ENCODE measurements around the gene ZNF358.

ZNF358 gene

DNA sequence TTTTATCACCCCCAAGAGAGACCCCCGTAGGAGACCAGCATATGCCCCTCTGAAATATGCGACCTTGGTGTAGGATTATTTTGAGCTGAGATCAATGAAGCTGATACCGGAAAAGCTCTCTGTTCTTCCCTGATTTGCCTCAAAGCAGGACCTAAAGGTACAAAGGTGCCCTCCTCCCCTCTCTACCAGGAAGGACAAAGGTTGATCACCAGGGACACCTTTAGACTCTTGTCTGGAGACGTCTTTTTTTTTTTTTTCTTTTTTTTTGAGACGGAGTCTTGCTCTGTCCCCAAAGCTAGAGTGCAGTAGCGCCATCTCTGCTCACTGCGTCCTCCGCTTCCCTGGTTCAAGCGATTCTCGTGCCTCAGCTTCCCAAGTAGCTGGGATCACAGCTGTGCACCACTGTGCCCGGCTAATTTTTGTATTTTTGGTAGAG, 26.3 kb upstream of the ZNF358 start:
- DNase-seq: no peak

DNA sequence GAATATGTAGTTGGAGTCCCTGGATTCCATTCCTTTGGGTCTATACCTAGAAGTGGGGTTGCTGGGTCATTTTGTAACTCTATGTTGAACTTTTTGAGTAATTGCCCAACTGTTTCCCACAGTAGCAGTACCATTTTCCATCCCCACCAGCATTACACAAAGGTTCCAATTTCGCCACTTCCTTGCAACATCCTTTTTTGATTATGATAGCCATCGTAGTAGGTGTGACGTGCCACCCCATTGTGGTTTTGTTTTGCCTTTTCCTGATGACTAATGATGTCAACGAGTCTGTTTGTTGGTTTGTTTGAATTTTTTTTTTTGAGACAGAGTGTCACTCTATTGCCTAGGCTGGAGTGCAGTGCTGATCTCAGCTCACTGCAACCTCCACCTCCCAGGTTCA, 23.8 kb upstream of the ZNF358 start:
- no peak for DNase-seq

DNA sequence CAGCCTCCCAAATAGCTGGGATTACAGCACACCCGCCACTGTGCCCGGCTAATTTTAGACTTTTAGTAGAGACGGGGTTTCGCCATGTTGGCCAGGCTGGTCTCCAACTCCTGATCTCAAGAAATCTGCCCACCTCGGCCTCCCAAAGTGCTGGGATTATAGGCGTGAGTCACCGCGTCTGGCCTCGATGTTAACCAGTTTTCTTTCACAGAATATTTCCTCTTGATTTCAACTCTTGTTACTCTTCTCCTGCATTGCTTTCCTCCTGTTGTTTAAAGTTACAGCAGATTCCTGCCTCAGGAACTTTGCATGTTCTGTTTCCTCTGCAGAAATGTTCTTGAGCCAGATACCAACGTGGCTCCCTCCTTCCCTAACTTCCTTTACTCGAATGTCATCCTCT, 23.3 kb upstream of the ZNF358 start:
- no peak for DNase-seq

DNA sequence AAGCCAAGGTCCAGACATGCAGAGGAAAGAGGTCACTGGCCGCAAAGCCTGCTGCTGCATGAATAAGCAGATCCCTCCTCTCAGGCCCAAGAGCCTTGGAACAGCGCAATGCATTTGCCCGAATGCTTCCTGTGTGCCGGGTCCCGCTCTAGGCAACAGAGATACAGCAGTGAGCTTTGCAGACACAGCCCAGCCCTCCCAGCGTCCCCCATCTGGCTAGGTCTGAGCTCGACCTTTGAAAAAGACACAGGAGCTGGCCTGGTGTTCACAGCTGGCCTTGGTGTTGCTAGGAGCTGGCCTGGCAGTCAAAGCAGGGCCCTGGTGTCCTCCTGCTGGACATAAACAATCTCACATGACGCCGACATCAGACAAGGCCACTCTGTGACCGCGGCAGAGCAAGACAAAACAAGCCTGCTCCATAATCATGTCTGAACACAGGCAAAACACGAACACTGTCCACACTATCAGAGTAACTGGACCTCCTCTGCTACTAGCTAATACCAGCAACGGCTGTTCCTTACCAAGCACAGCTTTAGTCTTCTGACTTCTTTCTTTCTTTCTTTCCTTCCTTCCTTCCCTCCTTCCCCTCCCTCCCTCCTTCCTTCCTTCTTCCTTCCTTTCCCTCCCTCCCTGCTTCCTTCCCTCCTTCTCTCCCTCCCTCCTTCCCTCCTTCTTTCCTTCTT, 21.3 kb upstream of the ZNF358 start:
- DNase-seq: no peak

DNA sequence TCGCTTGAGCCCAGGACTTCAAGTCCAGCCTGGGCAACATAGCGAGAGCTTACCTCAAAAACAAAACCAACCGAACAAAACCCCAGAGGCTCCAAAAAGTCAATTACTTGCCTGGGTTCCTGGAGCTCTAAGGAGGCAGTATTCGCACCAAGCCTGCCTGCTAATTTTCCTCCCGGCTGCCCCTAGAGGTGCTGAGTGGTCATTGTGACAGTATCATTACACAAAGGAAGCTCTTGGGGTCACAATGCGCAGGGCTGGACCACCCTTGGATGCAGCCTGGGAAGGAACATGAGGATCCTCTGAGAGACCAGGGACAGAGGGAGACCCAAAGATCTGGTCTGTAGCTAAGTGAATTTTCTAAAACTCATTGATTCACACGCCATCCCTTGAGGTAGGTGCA, 18.6 kb upstream of the ZNF358 start:
- peak; percentile 48 for DNase-seq

DNA sequence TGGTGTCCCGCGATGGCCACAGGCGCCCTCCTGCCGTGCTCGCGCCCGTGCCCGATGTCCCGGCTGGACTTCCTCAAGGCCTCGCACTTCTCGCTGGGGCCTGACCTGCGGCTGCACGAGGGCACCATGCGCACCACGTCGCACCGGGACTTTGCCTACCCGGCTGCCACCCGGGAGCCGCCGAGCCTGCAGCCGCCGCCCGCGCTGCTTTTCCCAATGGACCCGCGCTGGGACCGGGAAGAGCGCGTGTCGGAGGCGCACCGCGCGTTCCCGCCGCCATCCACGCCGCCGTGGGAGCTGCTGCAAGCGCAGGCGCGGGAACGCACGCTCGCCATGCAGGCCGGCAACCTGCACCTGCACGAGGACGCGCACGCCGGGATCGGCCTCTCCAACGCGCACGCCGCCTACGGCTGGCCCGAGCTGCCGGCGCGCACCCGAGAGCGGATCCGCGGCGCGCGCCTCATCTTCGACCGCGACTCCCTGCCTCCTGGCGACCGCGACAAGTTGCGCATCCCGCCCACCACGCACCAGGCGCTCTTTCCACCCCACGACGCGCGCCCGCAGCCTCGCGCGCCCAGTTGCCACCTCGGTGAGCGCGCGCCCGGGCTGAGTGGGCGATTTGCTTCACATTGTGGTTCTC, 15.0 kb upstream of the ZNF358 start:
- DNase-seq: peak; percentile 85

DNA sequence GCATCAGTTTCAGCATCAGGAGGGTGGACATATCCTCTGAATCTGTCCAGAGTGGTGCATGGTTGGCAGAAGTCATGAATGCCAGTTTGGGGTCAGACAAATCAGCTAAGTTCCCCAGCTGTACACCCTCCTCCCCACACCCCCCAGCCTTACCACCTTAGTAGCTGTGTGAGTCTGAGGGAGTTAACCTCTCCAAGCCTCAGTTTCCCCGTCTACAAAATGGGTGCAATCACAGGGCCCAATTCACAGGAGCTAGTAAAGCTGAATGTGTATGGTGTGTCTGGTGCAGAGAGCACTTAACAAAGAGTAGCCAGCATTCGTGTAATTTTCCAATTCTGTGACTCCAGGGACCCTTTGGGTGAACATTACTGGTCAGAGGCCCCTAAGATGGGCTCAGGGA, 13.4 kb upstream of the ZNF358 start:
- DNase-seq: no peak

DNA sequence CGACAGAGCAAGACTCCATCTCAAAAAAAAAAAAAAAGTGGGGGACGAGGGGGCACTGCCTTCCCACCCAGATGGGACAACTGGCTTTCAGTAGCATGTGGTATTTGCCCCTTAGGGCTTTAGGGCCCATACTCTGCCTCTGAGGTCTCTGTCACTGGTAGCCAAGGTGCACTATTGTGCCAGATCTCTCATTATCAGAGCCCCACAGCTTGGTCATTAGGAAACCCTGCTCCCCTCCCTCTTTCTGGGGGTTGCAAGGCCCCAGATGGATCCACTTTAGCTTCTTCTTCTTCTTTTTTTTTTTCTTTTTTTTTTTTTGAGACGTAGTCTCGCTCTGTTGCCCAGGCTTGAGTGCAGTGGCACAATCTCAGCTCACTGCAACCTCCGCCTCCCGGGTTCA, 11.2 kb upstream of the ZNF358 start:
- DNase-seq: no peak

DNA sequence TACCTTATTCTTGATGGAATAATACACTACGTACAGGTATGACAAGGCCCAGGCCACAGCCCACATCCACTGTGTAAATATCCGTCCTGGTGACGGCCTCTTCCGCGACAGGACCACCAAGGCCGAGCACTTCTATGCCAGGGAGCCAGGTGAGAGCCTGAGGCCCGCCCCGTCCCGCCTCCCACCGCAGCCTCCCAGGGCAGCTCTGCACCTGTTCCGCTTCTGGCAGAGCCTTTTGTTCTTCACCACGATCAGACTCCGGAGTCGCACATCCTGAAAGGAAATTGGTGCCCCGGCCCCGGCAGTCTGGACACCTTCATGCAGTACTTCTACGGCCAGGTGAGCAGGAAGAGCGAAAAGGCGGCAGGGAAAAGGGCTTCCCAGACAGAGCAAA, 10.6 kb upstream of the ZNF358 start:
- DNase-seq: no peak

DNA sequence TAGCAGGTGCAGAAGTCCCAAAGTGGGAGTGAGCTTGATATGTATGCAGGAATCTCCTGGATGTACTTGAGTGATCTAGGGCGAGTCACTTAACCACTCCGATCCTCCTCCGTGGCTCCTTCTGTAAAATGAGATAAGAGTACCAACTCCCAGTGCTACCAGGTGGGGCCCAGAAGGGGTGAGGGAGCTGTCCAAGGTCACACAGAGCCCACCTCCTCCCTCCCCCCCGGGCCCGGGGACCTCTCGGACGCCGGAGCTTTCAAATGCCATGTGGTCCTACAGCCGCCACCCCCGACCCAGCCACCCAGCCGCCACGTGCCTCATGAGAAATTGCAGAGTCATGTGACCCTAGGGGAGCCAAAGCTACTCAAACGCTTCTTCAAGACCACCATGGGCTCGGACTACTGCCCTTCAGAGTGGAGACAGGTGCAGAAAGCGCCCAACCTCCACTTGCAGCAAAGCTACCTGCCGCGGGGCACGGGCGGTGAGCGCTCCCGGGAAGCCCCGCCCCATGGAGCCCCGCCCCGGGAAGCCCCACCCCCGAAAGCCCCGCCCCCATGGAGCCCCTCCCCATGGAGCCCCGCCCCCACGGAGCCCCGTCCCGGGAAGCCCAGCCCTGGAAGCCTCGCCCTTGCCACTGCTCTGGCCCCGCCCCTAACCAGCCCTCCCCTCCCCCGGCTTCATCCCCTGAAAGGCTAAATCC, 10.1 kb upstream of the ZNF358 start:
- DNase-seq: peak; percentile 79

DNA sequence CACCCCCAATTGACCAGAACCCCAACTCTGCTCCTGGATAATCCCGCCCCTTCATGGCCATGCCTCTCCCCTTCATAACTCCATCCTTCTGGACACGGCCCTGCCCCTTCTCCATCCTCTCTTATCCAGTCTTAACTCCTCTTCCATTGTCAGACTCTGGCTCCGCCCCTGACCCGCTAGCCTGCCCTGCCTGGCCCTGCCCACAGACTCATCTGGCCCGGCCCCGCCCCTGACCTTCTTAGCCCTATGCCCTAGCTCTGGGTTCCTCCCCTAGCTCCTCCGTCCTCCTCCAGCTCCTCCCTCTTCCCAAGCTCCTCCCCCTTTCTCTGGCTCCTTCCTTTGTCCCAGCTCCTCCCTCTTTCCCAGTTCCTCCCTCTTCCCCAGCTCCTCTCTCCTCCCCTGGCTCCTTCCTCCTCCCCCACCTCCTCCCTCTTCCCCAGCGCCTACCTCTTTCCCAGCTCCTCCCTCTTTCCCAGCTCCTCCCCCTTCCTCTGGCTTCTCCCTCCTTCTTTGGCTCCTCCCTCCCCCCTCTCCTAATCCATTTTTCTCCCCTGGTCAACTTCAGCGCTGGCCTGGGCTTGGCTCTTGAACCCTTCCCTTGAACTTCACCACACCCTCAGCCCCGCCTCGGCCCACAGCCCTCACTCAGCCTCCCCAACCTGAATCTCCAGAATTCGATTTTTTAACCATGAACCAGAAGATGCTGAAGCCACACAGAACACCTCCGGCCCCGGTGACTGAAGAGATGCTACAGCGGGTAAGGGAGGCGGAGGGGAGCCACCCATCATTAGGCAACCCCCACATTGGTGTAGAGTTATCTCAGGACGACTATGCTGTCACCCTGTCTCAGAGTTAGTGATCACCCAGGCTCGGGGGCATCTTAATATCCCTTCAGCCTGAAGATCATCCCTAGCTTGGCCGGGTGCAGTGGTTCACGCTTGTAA, 9.2 kb upstream of the ZNF358 start:
- DNase-seq: peak; percentile 99

DNA sequence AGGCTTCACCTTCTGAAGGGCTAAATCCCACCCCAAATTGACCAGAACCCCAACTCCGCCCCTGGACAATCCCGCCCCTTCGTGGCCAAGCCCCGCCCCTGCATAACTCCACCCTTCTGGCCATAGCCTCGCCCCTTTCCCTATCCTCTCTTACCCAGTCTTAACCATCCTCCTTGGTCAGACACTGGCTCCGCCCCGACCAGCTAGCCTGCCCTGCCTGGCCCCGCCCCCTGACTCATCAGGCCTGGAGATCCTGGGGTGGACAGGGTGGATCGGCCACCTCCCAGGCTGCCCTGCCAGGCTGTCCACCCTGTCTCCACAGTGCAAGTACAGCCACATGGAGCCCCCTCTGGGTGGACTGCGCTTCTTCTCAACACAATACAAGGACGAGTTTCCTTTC, 8.0 kb upstream of the ZNF358 start:
- peak; percentile 88 for DNase-seq

DNA sequence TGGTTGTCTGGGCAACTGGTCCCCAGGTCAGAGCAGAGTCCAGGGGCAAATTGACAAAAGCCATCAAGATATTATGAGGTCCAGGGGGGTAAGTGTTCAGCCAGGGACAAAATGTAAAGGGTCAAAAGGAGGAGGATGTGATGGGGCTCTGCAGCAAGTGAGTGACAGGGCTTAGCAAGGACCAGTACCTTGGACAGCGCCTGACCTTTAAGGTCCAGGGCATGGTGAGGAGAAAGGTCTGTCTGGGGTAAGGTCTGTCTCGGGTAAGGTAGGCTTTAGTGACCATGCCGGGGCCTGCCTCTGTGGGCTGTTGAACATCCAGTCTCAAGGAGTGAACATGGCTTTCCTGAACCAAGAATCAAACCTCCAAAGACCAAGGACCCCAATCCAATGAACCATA, 6.3 kb upstream of the ZNF358 start:
- no peak for DNase-seq

DNA sequence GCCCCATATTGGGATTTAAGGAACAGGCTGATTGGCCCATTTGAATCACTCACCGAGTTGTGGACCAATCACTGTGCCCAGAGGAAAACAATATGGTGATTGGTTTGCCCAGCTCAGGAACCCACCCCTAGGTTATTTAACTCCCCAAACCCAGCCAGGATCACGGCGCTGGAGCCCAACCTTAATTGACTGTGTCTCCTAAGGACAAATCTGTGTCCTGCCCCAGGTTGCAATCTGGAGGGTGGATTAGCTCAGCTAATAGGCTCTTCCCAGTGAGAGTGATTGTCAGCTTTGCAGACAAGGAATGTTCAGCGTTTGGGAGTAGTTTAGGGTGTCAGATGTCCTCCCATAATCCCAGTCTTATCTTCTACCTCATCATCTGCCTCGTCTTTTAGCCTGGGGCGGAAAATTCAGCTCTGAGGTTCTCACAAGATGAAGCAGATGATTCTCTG, 3.5 kb upstream of the ZNF358 start:
- DNase-seq: peak; percentile 100

DNA sequence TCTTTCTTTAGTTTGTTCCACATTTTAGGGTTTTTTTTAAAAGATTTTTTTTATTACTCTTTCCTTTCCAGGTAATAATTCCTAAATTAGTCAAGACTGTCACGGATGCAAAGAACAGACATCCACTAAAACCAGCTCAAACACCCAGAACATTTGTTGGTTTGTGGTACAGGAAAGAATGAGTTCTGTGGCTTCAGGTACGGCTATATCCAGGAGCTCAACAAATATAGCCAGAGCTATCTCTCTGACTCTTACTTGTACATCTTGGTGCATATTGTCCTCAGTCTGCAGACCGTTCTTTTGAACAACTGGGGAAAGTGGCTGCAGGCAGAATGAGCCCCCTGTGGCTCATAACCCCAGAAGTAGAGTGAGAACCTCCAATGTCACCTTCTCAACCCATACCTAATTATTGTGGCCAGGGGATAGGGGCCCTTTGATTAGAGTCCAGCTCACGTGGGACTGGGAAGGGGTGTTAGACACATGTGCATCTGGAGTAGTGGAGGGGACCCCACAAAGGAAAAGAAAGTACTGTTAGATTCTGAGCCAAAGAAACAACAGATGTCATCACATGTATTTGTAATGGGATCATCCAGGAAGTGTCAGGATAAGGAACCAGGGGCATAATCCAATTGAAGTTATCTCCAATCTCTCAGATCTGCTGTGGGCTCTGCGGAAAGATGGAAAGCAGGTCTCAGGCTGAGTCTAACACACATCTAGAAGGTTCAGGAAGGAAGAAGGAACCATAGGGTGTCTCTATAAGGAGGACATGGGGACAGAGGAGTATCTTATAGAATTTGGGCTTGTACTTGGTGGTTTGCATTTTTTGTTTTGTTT, 1.9 kb upstream of the ZNF358 start:
- peak; percentile 93 for DNase-seq

DNA sequence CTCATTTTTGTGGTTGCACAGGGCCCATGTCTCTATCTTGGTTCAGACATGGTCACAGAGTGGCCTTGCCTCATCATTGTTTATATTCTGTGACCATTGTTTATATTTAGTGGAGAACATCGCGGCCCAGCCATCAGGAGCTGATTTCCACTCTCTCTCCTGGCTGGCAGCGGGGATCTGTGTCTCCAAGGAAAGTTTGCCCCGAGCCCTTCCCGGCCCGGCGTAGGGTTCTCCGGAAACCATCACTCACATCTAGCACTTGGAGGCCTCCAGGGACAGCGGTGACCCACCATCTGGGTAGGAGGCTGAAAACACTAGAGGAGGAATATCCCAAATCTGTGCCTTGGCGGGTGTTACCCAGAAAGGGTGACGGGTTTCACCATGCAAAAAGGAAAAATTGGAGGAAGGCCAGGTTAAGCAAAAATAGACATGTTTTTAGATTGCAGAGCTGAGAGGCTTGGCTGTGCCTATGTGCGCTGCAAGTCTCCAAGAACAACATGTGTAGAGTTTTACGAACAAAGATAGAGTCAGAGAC, 726 bp upstream of the ZNF358 start:
- peak; percentile 36 for DNase-seq

DNA sequence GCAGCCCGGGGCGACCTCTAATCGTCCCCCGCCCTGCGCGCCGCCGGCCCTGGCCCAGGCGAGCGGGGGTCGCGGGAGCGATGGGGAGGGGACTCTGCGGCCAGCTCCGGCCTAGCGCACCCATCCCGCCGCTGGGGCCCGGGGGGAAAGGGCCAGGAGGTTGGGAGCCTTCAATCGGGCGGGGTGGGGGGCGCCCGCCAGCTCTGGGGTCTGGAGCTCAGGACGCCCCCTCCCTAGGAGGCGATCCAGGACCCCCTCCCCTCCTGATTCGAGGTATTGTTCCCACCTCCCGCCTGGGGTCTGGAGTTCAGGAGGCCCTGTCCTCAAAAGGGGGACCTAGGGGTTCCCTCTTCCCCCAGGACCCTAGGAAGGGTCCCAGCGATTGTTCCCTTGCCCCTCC, 430 bp downstream of the ZNF358 start:
- no peak for DNase-seq

DNA sequence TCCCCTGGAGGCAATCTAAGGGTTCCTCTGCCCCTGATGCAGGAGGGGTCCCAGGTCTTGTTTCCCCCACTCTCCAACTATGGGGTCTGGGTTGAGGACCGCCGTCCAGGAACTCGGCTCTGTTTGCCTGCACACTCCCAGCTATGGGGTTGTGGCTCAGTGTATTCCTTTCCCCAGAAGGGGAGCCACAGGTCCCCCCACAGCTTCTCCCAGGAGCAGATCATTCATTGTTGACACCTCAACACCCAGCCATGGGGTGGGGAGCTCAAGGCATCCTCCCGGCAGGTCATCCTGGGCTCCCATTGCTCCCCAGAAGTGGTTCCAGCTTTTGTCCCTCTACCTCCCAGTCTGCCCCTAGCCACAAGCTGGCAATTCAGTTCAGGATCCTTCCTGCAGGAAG, 975 bp downstream of the ZNF358 start:
- no peak for DNase-seq

DNA sequence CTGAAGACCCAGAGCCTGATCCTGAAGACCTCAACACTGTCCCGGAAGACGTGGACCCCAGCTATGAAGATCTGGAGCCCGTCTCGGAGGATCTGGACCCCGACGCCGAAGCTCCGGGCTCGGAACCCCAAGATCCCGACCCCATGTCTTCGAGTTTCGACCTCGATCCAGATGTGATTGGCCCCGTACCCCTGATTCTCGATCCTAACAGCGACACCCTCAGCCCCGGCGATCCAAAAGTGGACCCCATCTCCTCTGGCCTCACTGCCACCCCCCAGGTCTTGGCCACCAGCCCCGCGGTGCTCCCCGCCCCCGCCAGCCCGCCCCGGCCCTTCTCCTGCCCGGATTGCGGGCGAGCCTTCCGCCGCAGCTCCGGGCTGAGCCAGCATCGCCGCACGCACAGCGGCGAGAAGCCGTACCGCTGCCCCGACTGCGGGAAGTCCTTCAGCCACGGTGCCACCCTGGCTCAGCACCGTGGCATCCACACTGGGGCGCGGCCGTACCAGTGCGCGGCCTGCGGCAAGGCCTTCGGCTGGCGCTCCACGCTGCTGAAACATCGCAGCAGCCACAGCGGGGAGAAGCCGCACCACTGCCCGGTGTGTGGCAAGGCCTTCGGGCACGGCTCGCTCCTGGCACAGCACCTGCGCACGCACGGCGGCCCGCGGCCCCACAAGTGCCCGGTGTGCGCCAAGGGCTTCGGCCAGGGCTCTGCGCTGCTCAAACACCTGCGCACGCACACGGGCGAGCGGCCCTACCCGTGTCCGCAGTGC, 3.6 kb downstream of the ZNF358 start:
- no peak for DNase-seq

DNA sequence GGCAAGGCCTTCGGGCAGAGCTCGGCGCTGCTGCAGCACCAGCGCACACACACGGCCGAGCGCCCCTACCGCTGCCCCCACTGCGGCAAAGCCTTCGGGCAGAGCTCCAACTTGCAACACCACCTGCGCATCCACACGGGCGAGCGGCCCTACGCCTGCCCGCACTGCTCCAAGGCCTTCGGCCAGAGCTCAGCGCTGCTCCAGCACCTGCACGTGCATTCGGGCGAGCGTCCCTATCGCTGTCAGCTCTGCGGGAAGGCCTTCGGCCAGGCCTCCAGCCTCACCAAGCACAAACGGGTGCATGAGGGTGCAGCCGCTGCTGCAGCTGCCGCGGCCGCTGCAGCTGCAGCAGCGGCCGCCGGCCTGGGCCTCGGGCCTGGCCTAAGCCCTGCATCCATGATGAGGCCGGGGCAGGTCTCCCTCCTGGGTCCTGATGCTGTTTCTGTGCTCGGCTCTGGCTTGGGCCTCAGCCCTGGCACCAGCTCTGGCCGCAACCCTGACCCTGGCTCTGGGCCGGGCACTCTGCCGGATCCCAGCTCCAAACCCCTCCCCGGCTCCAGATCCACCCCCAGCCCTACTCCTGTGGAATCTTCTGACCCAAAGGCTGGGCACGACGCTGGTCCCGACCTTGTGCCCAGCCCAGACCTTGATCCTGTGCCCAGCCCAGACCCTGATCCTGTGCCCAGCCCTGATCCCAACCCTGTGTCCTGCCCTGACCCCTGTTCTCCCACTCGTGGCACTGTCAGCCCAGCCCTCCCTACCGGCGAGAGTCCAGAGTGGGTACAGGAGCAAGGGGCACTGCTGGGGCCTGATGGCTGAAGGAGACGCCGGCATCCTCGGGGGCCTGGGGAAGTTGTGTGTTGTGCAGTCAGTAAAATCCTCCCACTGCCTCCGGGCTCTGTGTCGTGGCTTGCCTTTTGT, 4.5 kb downstream of the ZNF358 start:
- no peak for DNase-seq
